Skeletal muscle satellite cell (primary cell): ENCODE results near the gene INO80B.
"Not testable (repeated sequence)": the region's sequence is repeated elsewhere in the genome, so short reads cannot be mapped to it uniquely, and the experiment has no call there.

Experiments
- H3K27me3 ChIP-seq: 2 replicates; pipeline ENCODE4 v1.7.0; 2013; ENCODE audit warnings: low read length; ENCODE audit not compliant: control insufficient read depth, insufficient read depth
- H3K36me3 ChIP-seq: 2 replicates; pipeline ENCODE4 v1.7.0; 2013; ENCODE audit warnings: mild to moderate bottlenecking, control low read depth, low read length; ENCODE audit not compliant: insufficient read depth
- H3K4me1 ChIP-seq: 2 replicates; pipeline ENCODE4 v1.7.0; 2013; ENCODE audit warnings: low read length; ENCODE audit not compliant: control insufficient read depth, insufficient read depth
- H3K4me2 ChIP-seq: 2 replicates; pipeline ENCODE4 v1.7.0; 2013; ENCODE audit warnings: mild to moderate bottlenecking, low read length
- H3K4me3 ChIP-seq: 2 replicates; pipeline ENCODE4 v1.7.0; 2013; ENCODE audit warnings: low read length
- H3K9ac ChIP-seq: 2 replicates; pipeline ENCODE4 v1.7.0; 2013; ENCODE audit warnings: mild to moderate bottlenecking, low read depth, low read length, moderate library complexity
- H3K9me3 ChIP-seq: replicated peaks from 2 replicates; pipeline ENCODE4 v1.7.0; 2013; ENCODE audit warnings: mild to moderate bottlenecking, control low read depth, low read length

The INO80B gene

DNA sequence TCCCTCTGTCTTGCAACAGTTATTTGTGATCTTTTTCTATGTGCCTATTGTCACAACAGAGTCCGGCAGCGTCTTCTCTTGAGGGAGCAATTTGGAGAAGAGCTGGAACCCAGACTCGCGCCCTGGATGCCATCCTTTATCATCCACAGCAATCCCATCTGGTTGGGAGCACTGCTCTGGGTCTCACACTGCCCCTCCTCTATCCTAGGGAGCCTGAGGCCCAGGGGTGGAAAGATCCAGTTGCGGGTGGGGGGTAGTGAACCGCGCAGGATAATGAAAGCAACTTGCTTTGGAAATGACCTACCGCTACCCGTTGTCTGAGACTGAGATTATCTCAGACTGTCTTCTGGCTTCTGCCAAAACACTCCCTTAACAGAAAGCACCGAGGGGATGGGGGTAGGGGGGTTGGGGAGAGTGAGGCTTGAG, 4.1 kb downstream of the INO80B start:
- peaks cover 25% of the 10 kb centered on the region for H3K4me1 ChIP-seq
- no peaks in the 10 kb centered on the region for H3K27me3 ChIP-seq
- H3K9ac ChIP-seq, result peak overlapping the region; percentile 91
- peak overlapping the region; percentile 95 for H3K4me3 ChIP-seq
- H3K4me2 ChIP-seq, result peak overlapping the region; percentile 93
- H3K36me3 ChIP-seq, result peaks cover 25% of the 10 kb centered on the region
- no peaks in the 10 kb centered on the region for H3K9me3 ChIP-seq

GRCh38 chr2:74459503-74460118, 4.7 kb downstream of the INO80B start:
- H3K4me2 ChIP-seq, result peak overlapping the region; percentile 93
- peaks cover 25% of the 10 kb centered on the region for H3K36me3 ChIP-seq
- not testable (repeated sequence) for H3K27me3 ChIP-seq, H3K9ac ChIP-seq, H3K9me3 ChIP-seq
- H3K4me3 ChIP-seq, result peak overlapping the region; percentile 95
- H3K4me1 ChIP-seq, result peaks cover 22% of the 10 kb centered on the region

- H3K9me3 ChIP-seq, H3K9ac ChIP-seq: not testable (repeated sequence)
- peaks cover 21% of the 10 kb centered on the region for H3K4me1 ChIP-seq
These were observed 5.3 kb downstream of the INO80B start for GRCh38 chr2:74460187-74460586.

GRCh38 chr2:74461187-74462053, 6.5 kb downstream of the INO80B start:
- Histone ChIP-seq H3K36me3 (peaks cover 24% of the 10 kb centered on the region), H3K4me1 (peaks cover 16% of the 10 kb centered on the region), H3K4me3 (no peak overlapping the region), H3K27me3 (no peaks in the 10 kb centered on the region), H3K4me2 (no peak overlapping the region), H3K9ac (no peak overlapping the region), H3K9me3 (no peaks in the 10 kb centered on the region)

More at GRCh38 chr2:74460187-74460586, 5.3 kb downstream of the INO80B start:
- peaks cover 25% of the 10 kb centered on the region for H3K36me3 ChIP-seq
- not testable (repeated sequence) for H3K4me2 ChIP-seq, H3K27me3 ChIP-seq, H3K4me3 ChIP-seq

DNA sequence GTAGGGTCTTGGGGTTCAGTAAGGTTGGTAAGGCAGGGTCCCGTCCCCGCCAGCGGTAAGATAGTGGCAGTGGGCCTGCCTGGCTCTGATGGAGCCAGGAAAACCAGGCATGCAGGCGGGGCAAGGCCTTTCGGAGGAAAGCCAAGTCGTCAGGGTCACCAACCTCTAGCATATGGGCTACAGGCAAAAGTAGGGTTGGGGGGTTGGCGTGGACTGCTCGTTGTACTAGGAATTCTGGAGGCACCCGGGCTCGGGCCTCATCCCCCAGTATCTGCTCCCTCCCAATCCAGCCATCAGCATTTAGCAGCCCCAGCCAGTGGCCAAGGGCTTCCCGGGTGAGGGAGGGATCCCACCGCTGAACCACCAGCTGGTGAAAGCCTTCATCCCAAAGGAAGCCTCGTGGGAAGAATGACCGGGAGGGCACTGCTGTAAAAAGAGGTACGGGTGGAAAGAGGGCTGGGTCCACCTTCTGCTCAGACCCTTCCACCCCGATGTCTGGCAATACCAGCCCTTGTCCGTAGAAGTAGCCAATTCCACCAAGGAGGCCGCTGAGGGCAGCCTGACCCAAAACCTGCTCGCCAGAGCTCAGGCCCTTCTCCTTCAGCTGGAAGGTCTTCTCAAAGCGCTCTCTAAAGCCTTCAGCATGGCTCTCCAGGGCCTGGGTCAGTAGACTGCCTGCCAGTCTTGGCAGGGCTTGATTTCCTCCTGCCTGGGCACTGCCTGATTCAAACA, 7.3 kb downstream of the INO80B start:
- H3K4me1 ChIP-seq, result peaks cover 11% of the 10 kb centered on the region
- no peak overlapping the region for H3K9ac ChIP-seq
- H3K4me2 ChIP-seq, result no peak overlapping the region
- no peak overlapping the region for H3K4me3 ChIP-seq
- peaks cover 20% of the 10 kb centered on the region for H3K36me3 ChIP-seq
- no peaks in the 10 kb centered on the region for H3K27me3 ChIP-seq
- no peaks in the 10 kb centered on the region for H3K9me3 ChIP-seq

DNA sequence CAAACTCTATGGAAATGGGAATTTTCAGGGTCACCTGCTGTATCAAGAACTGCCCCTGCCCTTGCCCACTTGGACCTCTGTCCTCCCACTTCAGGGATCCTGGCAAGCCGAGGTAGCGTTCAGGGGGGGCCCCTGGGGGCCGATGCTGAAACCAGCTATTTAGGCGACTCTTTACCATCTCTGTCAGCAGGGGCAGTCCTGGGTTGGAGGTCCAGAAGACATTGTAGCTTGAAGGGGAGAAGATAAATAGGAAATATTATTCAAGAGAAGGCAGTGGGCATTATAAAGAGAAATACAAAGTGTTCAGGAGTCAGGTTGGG, 7.9 kb downstream of the INO80B start:
- H3K27me3 ChIP-seq, result no peaks in the 10 kb centered on the region
- H3K4me1 ChIP-seq, result peaks cover 11% of the 10 kb centered on the region
- H3K9ac ChIP-seq, result no peak overlapping the region
- H3K4me3 ChIP-seq, result no peak overlapping the region
- H3K9me3 ChIP-seq, result no peaks in the 10 kb centered on the region
- H3K36me3 ChIP-seq, result peaks cover 20% of the 10 kb centered on the region
- H3K4me2 ChIP-seq, result no peak overlapping the region

DNA sequence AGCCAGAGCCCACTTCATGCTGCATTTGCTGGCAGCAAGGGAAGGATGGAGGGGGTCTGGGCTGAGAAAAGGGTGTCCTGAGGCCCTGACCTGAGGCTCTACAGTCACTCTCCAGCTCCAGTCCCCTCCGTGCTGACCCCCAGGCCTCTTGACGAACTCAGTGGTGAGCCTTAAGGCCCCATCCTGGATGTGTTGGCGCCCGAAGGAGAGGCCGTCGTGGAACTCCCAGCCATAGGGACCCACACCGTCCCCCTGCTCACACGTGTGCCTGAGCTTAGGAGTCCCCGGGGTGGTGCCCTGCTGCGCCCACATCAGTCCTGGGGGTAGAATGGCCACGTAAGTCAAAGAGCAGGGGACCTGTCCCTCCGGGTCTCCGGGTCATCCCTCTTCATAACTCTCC, 9.5 kb downstream of the INO80B start:
- no peaks in the 10 kb centered on the region for H3K27me3 ChIP-seq
- peak overlapping the region; percentile 97 for H3K9ac ChIP-seq
- H3K9me3 ChIP-seq, result no peaks in the 10 kb centered on the region
- peaks cover 20% of the 10 kb centered on the region for H3K36me3 ChIP-seq
- peak overlapping the region; percentile 100 for H3K4me2 ChIP-seq
- peaks cover 9% of the 10 kb centered on the region for H3K4me1 ChIP-seq
- H3K4me3 ChIP-seq, result peak overlapping the region; percentile 100

GRCh38 chr2:74470742-74471141, 15.9 kb downstream of the INO80B start:
- H3K9ac ChIP-seq, result not testable (repeated sequence)

GRCh38 chr2:74471332-74472065, 16.6 kb downstream of the INO80B start:
- H3K4me2 ChIP-seq, result peak overlapping the region; percentile 93
- no peaks in the 10 kb centered on the region for H3K9me3 ChIP-seq
- peak overlapping the region; percentile 91 for H3K9ac ChIP-seq
- no peaks in the 10 kb centered on the region for H3K27me3 ChIP-seq
- peaks cover 11% of the 10 kb centered on the region for H3K36me3 ChIP-seq
- peak overlapping the region; percentile 89 for H3K4me3 ChIP-seq
- H3K4me1 ChIP-seq, result peaks cover 14% of the 10 kb centered on the region

More at GRCh38 chr2:74470742-74471141, 15.9 kb downstream of the INO80B start:
- Histone ChIP-seq H3K4me1 (peaks cover 18% of the 10 kb centered on the region), H3K36me3 (peaks cover 11% of the 10 kb centered on the region)
- H3K4me2 ChIP-seq, H3K27me3 ChIP-seq, H3K4me3 ChIP-seq, H3K9me3 ChIP-seq: not testable (repeated sequence)

GRCh38 chr2:74472086-74472944, 17.4 kb downstream of the INO80B start, which contains the start of gene MRPL53:
MRPL53 (minus strand) TSS chr2:74472680; CDS start chr2:74472660, 20 bp downstream.
- H3K36me3 ChIP-seq, result peaks cover 18% of the 10 kb centered on the region
- no peaks in the 10 kb centered on the region for H3K27me3 ChIP-seq
- H3K4me3 ChIP-seq, result peak within 1 kb of the TSS; percentile 89
- peak within 1 kb of the TSS; percentile 91 for H3K9ac ChIP-seq
- peaks cover 14% of the 10 kb centered on the region for H3K4me1 ChIP-seq
- no peaks in the 10 kb centered on the region for H3K9me3 ChIP-seq
- peak within 1 kb of the TSS; percentile 93 for H3K4me2 ChIP-seq
